GM23338 (cell line): ENCODE measurements around the gene ACOT8. TPM values are rescaled to one million over a fixed set of nuclear protein-coding genes. Genes with fewer than 3 reads are reported as not detected.

Source experiments
- ATAC-seq: fragments of 200-7000 bp; cut with Tn5 transposase; 3 replicates; pipeline ENCODE4 v1.9.1; 2020
- DNase-seq: peaks from one replicate; pipeline ENCODE4 v3.0.0-alpha.2; 2015; ENCODE audit warnings: low spot score
- H2AFZ ChIP-seq: fragments of 200-600 bp; sonication (generic); 2 replicates; pipeline ENCODE4 v1.8.0; 2016; ENCODE audit warnings: antibody characterized with exemption, mild to moderate bottlenecking, moderate library complexity
- H3F3A ChIP-seq: fragments of 200-600 bp; sonication (generic); replicated peaks from 2 replicates; pipeline ENCODE4 v1.8.0; 2017; ENCODE audit warnings: antibody characterized with exemption, mixed run types, low read depth
- H3K27ac ChIP-seq: fragments of 200-600 bp; sonication (generic); 2 replicates; pipeline ENCODE4 v1.6.1; 2016; ENCODE audit warnings: low read depth
- H3K27me3 ChIP-seq: fragments of 200-600 bp; sonication (generic); 2 replicates; pipeline ENCODE4 v1.8.0; 2016; ENCODE audit warnings: mild to moderate bottlenecking, mixed run types, moderate library complexity; ENCODE audit not compliant: insufficient read depth
- H3K36me3 ChIP-seq: fragments of 200-600 bp; sonication (generic); 2 replicates; pipeline ENCODE4 v1.8.0; 2016; ENCODE audit warnings: mild to moderate bottlenecking; ENCODE audit not compliant: insufficient read depth
- H3K4me1 ChIP-seq: fragments of 200-600 bp; sonication (generic); 2 replicates; pipeline ENCODE4 v1.8.0; 2016; ENCODE audit warnings: mild to moderate bottlenecking, moderate library complexity; ENCODE audit not compliant: insufficient read depth
- H3K4me2 ChIP-seq: fragments of 200-600 bp; sonication (generic); 2 replicates; pipeline ENCODE4 v1.7.1; 2017; ENCODE audit warnings: mixed run types
- H3K4me3 ChIP-seq: fragments of 200-600 bp; sonication (generic); 2 replicates; pipeline ENCODE4 v1.6.1; 2016; ENCODE audit warnings: mixed run types
- H3K79me2 ChIP-seq: fragments of 200-600 bp; sonication (generic); replicated peaks from 2 replicates; pipeline ENCODE4 v1.8.0; 2017; ENCODE audit warnings: mild to moderate bottlenecking; ENCODE audit not compliant: insufficient read depth
- H3K9me2 ChIP-seq: fragments of 200-600 bp; sonication (generic); 2 replicates; pipeline ENCODE4 v1.8.0; 2017; ENCODE audit not compliant: insufficient read depth
- H4K20me1 ChIP-seq: fragments of 200-600 bp; sonication (generic); replicated peaks from 2 replicates; pipeline ENCODE4 v1.8.0; 2017; ENCODE audit warnings: mild to moderate bottlenecking; ENCODE audit not compliant: insufficient read depth
- H3K27ac Mint-ChIP-seq: 2 replicates; pipeline ENCODE4 v1.8.0; 2020; ENCODE audit warnings: inconsistent platforms, mild to moderate bottlenecking, moderate library complexity, mixed read lengths
- H3K27me3 Mint-ChIP-seq: 3 replicates; pipeline ENCODE4 v1.8.0; 2022; ENCODE audit warnings: low read depth, mild to moderate bottlenecking, moderate library complexity, mixed read lengths, inconsistent platforms; ENCODE audit not compliant: insufficient read depth, poor library complexity
- H3K36me3 Mint-ChIP-seq: 3 replicates; pipeline ENCODE4 v1.8.0; 2021; ENCODE audit warnings: low read depth, mild to moderate bottlenecking, inconsistent platforms, moderate library complexity, mixed read lengths
- H3K4me1 Mint-ChIP-seq: 3 replicates; pipeline ENCODE4 v1.8.0; 2020; ENCODE audit warnings: mild to moderate bottlenecking, inconsistent platforms, mixed read lengths
- H3K4me3 Mint-ChIP-seq: 3 replicates; pipeline ENCODE4 v1.8.0; 2021; ENCODE audit warnings: moderate library complexity, mild to moderate bottlenecking, inconsistent platforms, mixed read lengths
- H3K9me3 Mint-ChIP-seq: 3 replicates; pipeline ENCODE4 v1.8.0; 2020; ENCODE audit warnings: moderate library complexity, mild to moderate bottlenecking, inconsistent platforms, mixed read lengths
- CREB1 ChIP-seq: fragments of 250-450 bp; sonication (Bioruptor Pico); IDR thresholded peaks from 2 replicates; pipeline ENCODE4 v1.5.0; 2020; ENCODE audit warnings: low read depth, mild to moderate bottlenecking, moderate library complexity
- CTCF ChIP-seq, 2 experiments: fragments of 200-600 bp in 1 of 2; sonication (generic) in 1 of 2; conservative IDR thresholded peaks; 2 replicates each; pipeline versions ENCODE4 v1.5.1 to v1.6.1; 2016 to 2017; ENCODE audit warnings: antibody characterized with exemption in 2 of 2, low read depth in 2 of 2, mild to moderate bottlenecking in 2 of 2, moderate library complexity in 1 of 2
- ETS1 ChIP-seq: IDR thresholded peaks from 2 replicates; pipeline ENCODE4 v1.6.1; 2016; ENCODE audit warnings: antibody characterized with exemption
- EZH2 ChIP-seq: fragments of 200-600 bp; sonication (generic); IDR thresholded peaks from one replicate; pipeline ENCODE4 v1.8.0; 2017; ENCODE audit warnings: antibody characterized with exemption, mild to moderate bottlenecking, low read depth; ENCODE audit not compliant: unreplicated experiment
- EZH2phosphoT487 ChIP-seq: fragments of 200-600 bp; sonication (generic); IDR thresholded peaks from one replicate; pipeline ENCODE4 v1.8.1; 2018; ENCODE audit warnings: antibody characterized with exemption; ENCODE audit not compliant: unreplicated experiment
- JUNB ChIP-seq: IDR thresholded peaks from one replicate; pipeline ENCODE4 v1.6.1; 2016; ENCODE audit warnings: antibody characterized with exemption; ENCODE audit not compliant: unreplicated experiment
- POLR2AphosphoS5 ChIP-seq: IDR thresholded peaks from 2 replicates; pipeline ENCODE4 v1.6.1; 2016; ENCODE audit warnings: antibody characterized with exemption, low read depth
- REST ChIP-seq: IDR thresholded peaks from one replicate; pipeline ENCODE4 v1.6.1; 2018; ENCODE audit warnings: antibody characterized with exemption; ENCODE audit not compliant: unreplicated experiment
- STAT1 ChIP-seq: IDR thresholded peaks from one replicate; pipeline ENCODE4 v1.6.1; 2016; ENCODE audit warnings: antibody characterized with exemption; ENCODE audit not compliant: unreplicated experiment
- ZNF114 ChIP-seq: fragments of 250-450 bp; sonication (Bioruptor Pico); IDR thresholded peaks from 2 replicates; pipeline ENCODE4 v1.5.0; 2020; ENCODE audit warnings: mild to moderate bottlenecking, moderate library complexity
- ZNF331 ChIP-seq: fragments of 250-450 bp; sonication (Bioruptor Pico); IDR thresholded peaks from 2 replicates; pipeline ENCODE4 v1.5.0; 2020; ENCODE audit warnings: low read depth, mild to moderate bottlenecking, moderate library complexity
- polyA plus RNA-seq: library from polyadenylated mRNA; unstranded; fragments of >200 nt; fragmentation: Nextera tagmentation; extraction: Ambion mirVana; gene quantifications from 2 replicates; pipeline ENCODE4 v1.2.1, GENCODE V29; 2016
- total RNA-seq: library from RNA; depleted of rRNA; stranded (reverse); fragments of >200 nt; shearing (Covaris generic); gene quantifications from 2 replicates; pipeline ENCODE4 v1.2.3, GENCODE V29; 2014

ACOT8 gene
- total and polyA plus RNA-seq, 2 experiments from 2014 or later = 42.0 to 75.2 TPM

GRCh38 chr20:45893831-45894230, 36.6 kb upstream of the ACOT8 start (continued):
- no peak for TF ChIP-seq EZH2phosphoT487
- no peak for TF ChIP-seq ETS1
- no peak for TF ChIP-seq STAT1
- TF ChIP-seq CTCF (conservative IDR thresholded peaks at IDR 0.05; ENCODE audit: low read depth in 2 of 2) = no peak
- no peak for TF ChIP-seq POLR2AphosphoS5
- no peak for TF ChIP-seq EZH2
- no peak for TF ChIP-seq ZNF114
- TF ChIP-seq JUNB = no peak
- no peak for TF ChIP-seq REST
- TF ChIP-seq ZNF331 = no peak

GRCh38 chr20:45892828-45893500, 35.8 kb upstream of the ACOT8 start:
- Histone ChIP-seq H3F3A (0 out of 2 replicates have a peak, but pooled peaks cover 6% of the 10 kb centered on the region), H3K4me1 (peaks cover 3% of the 10 kb centered on the region; the same call in 1 of the 2 replicates), H3K27me3 (no peaks in the 10 kb centered on the region), H3K4me2 (no peak overlapping the region), H2AFZ (no peak overlapping the region), H3K27ac (no peak overlapping the region), H3K79me2 (0 out of 2 replicates have a peak, but pooled peaks cover 5% of the 10 kb centered on the region), H3K36me3 (no peaks in the 10 kb centered on the region), H4K20me1 (no peaks in the 10 kb centered on the region), H3K9me2 (no peaks in the 10 kb centered on the region), H3K4me3 (no peak overlapping the region)
- DNase-seq (no peak), ATAC-seq (no peak)
- Mint-ChIP-seq H3K27ac (no peak overlapping the region), H3K36me3 (peaks cover 34% of the 10 kb centered on the region), H3K4me1 (peaks cover 14% of the 10 kb centered on the region; the same call in 2 of the 3 replicates), H3K27me3 (peaks cover 18% of the 10 kb centered on the region), H3K4me3 (peak overlapping the region; percentile 88), H3K9me3 (peaks cover 3% of the 10 kb centered on the region; the same call in 1 of the 3 replicates)
- no peak for TF ChIP-seq CREB1
- TF ChIP-seq JUNB = no peak
